ENCODE results near the gene ELOA. TPM values are rescaled to one million over a fixed set of nuclear protein-coding genes. Genes with fewer than 3 reads are reported as not detected.

ELOA gene
- total RNA-seq, 1 donor from 2014 or later: 58.1 TPM

Other genes starting within 250 kb of the ELOA start
- 0.11 TPM in 1 of 2 replicates, not detected in the other for gene E2F2, start 212.2 kb upstream of the ELOA start, total RNA-seq
- 91.4 and 94.3 TPM in 2 replicates for gene ID3, start 184.0 kb upstream of the ELOA start, total RNA-seq
- gene RPL11, start 51.7 kb upstream of the ELOA start, total RNA-seq: 737 and 804 TPM in 2 replicates
- 33.7 and 37.3 TPM in 2 replicates for gene PITHD1, start 34.9 kb downstream of the ELOA start, total RNA-seq
- gene LYPLA2, start 47.7 kb downstream of the ELOA start, total RNA-seq: 79.0 and 91.7 TPM in 2 replicates
- gene GALE, start 57.3 kb downstream of the ELOA start, total RNA-seq: 24.1 and 27.0 TPM in 2 replicates
- gene HMGCL, start 82.0 kb downstream of the ELOA start, total RNA-seq: 17.1 and 20.9 TPM in 2 replicates
- 9.7 and 10.4 TPM in 2 replicates for gene FUCA1, start 124.8 kb downstream of the ELOA start, total RNA-seq
- not detected in 2 replicates for gene CNR2, start 169.9 kb downstream of the ELOA start, total RNA-seq
- 57.8 and 83.8 TPM in 2 replicates for gene PNRC2, start 216.4 kb downstream of the ELOA start, total RNA-seq
- 90.0 and 92.4 TPM in 2 replicates for gene SRSF10, start 236.9 kb downstream of the ELOA start, total RNA-seq

All from astrocyte (in vitro differentiated cells and primary cell).